GM18858 (cell line): ENCODE results near the gene SLC35F4.

Experiments used
- ATAC-seq: cut with Tn5 transposase; IDR thresholded peaks from one replicate; pipeline ENCODE4 v1.9.1; 2021; ENCODE audit not compliant: unreplicated experiment

SLC35F4 gene

DNA sequence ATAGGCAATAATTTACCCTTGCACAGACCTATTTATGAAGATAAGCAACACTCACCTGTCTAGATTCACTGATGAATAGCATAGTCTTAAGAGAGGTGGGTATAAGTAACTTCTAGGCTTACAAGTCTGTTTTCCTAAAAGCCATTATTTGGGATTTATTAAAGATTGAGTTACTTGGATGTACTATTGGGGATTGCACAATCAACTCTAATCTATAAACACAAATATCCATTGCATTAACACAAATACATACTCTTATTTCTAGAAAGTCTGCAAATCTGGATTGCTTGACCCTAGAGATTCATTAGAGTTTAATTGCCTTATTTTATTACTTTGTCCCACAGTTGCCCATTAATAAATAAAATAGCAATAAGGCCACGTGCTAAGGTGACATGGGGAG is 224.1 kb downstream of the SLC35F4 start:
- no peak for ATAC-seq

DNA sequence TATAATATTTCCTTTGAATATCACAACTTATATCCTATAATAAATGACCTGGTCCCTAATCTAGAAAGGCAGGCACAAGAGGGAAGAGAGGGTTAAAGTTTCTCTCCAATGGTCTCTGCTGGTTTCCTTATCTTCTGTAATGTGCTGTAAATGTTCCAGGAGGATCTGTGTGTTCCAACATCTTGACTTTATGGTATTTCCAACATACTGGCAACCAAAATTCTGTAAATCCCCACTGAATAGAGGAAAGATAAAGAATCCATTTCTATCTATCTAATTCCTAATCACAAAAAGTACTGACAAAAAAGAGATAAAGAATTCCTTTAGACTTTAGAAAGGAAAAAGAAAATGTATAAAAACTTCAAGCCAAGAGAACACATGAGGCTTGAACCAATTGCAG is 225.9 kb downstream of the SLC35F4 start:
- no peak for ATAC-seq

DNA sequence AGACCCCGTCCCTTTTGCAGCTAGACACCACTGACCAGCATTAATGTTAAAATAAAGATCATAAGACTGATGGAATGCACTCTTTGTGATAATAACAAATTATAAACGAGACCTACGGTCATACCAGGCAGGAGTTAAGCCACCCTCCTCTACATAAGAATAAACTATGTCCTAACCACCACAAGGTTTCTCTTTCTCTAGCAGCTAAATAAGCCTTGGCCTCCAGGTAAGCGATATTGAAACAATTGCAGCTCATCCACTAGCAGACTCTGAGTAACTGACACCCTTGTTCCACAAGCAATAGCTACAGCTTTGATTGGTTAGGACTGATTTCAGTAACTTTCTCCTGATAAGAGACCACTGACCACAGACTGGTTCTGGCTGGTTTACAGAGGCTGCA is 228.0 kb downstream of the SLC35F4 start:
- ATAC-seq = no peak

DNA sequence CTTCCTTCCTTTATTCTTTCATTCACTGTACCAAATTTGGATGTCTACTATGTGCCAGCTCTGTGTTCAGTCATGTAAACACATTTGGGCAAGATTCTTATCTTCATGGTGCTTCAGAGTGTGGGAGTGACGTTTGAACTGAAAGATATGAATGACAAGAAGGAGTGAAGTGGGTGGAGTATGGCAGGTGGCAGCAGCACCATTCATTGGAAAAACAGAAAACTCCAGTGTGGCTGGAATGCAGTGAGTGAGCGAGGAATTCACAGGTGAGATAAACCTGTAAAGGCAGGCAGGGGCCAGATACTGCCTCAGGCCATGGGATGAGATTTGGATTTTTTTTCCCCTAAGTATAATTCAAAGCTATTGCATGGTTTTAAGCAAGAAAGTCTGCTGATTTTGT is 231.6 kb downstream of the SLC35F4 start:
- no peak for ATAC-seq

DNA sequence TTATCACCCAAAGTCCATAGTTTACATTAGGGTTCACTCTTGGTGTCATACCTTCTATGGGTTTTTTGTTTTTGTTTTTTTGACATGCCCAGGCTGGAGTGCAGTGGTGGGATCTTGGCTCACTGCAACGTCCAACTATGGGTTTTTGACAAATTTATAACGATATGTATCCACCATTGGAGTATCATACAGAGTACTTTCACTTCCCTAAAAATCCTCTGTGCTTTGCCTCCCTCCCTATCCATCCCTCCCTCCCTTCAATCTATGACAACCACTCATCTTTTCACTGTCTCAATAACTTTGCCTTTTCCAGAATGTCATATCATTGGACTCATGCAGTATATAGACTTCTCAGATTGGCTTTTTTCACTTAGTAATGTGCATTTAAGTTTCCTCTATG is 233.2 kb downstream of the SLC35F4 start:
- ATAC-seq = no peak

DNA sequence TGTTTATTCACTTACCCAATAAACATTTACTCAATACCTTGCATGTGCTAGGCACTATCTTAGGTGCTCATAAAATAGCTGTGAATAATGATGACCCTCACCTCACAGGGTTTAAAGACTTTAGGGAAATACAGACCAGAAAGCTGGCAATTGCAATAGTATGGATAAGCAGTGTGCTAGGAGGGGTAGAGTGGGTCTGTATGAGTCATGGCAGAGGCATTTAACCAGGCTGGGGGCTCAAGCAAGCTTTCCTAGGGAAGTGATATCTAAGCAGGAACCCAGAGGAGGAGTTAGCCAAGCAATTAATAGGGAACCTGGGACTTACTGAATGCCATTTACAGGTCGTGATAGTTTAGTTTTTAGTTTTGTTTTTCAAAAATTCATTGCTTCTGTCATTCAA is 248.4 kb downstream of the SLC35F4 start:
- no peak for ATAC-seq

DNA sequence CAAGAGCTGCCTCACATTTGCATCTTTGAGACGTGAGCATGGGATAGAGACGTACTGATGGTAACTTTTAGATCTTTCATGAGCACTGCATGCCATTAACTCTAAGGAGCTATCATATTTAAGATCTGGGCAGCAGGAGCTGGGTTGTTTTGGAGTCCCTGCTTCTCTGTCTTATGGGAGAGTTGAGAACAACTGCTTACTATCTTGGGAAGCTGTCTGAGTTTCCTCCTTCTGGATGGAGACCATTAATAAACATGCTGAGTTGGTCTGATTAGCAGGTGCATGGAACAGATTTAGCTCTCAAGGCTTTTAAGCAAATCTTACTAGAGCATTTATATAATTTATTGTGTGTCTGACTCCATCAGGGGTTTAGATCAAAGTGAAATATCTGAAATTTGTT is 252.9 kb downstream of the SLC35F4 start:
- ATAC-seq = no peak

DNA sequence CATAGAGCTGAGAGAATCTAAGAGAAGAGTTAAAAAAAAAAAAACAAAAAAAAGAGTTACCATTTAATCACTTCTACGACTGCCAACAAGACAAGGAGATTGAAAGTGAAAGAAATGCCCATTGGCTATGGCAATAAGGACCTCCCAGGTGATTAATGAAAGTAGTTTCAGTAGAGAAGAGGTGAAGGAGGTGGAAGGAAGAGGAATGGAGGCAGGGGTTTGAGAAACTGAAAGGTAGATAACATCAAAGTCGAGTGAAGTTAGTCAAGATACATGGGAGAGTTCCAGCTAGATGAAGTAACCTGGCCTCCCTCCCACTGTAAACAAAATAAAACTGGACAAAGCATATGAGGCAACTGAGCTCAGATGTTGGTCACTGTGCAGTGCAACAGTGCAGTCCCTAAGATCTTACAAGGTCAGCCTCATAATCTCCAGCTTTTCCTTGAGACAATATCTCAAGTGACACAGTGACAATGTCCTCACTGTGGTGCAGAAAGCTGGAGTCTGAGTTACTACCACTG is 254.3 kb downstream of the SLC35F4 start:
- no peak for ATAC-seq

DNA sequence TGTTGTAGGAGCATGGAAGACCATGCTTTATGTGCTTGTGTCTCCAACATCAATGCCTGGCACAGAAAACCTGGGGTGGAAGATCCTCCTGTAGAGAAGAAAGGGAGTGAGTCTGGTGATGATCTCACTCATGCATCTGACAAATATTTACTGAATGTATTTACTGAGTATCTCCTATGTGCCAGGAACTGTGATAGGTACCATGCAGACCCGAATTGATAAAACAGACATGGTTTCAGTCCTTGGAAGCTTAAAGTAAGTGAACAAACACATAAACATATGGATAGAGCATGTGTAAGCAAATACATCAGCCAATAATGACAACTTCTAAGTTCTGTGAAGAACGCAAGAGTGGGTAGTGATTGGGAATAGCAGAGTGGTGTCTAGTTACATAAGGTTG is 255.3 kb downstream of the SLC35F4 start:
- ATAC-seq = no peak

DNA sequence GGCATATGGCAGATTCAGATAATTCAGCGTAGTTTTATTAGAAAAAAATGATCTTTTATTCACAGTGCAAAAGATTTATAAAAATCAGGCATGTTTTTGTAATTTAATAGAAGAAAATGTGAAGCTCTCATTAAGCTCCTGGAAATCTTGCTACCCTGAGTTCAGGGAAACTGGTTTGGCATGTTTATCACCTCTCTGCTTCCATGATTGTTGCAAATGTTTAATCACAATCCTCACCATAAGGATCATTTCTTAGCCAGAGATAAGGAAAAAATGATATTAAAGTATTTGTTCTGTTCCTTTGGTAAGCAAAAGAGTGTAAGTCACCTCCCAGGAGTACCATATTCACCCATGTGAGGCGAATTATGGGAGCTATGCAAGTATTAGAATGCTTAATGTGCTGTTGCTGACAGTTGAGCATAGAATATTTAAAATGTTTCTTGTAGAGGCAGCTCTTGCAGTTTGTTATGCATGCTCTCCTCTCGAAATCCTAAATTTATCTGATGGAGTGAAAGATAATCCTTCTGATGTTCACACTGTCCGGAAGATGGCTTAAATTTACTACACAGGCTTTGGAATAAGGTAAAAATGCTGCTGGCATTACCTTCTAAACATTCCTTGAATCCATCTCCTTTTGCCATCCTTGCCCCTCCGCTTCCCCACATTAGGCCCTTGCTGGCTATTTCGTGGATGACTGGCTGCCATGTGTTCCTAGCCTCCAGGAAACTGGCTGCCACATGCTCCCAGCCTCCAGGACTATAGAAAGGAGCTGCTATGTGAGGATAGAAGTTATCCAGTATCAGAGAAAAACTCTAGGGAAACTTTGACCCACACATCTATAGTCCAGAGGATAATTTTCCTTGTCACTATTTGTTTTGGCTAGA is 256.5 kb downstream of the SLC35F4 start:
- ATAC-seq = no peak

DNA sequence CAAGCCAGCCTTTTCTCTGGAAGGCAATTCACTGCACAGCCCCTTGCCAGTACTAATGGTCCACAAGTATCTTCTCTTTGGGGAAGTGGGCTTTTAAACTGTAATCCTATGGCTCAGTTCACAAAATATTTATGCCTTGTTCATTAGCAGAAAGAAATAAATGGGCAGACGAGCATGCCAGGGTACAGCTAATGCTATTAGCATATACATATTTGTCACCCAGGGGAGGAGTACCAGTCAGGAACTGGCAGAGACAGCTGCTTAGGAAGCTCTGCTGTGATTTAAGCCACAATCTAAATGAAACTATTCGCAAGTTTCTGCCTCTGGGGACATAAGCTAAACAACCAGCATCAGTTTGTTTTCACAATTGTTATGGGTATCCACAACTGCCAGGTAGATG is 258.8 kb downstream of the SLC35F4 start:
- ATAC-seq = no peak

DNA sequence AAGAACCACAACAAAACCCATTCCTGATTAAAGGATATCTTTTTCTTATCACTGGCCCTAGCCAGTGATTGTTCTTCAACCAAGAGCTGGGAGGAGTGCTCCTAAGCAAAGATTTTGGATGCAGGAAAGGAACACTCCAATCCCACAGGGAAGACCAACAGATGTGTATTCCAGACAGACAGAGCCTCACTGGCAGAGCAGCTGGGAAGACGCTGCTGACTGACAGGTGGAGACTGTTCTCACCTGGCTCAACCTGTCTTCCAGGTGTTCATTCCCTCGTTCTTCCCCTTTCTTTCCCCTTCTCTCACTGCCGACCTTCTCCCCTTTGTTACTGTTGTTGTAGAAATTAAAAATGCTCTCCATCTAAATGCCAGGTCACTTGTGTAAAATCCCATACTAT is 282.5 kb downstream of the SLC35F4 start:
- no peak for ATAC-seq

DNA sequence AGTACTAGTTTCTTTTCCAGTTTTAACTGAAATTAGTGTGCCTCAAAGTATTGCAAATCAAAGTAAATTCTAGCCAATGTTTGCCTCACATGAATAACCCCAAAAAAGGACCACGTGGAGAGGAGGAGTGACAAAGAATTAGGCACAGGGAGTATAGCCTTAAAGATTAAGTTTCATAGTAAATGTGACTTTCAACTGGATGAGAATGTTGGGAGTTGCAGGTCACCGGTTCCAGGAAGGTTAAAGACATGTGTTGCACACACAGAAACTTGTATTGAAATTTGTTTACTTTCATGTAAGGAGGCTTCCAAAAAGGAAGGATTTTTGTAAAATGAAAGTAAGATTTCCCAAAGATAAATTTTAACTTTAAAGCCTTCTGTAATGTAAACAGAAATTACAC is 283.1 kb downstream of the SLC35F4 start:
- ATAC-seq = no peak

DNA sequence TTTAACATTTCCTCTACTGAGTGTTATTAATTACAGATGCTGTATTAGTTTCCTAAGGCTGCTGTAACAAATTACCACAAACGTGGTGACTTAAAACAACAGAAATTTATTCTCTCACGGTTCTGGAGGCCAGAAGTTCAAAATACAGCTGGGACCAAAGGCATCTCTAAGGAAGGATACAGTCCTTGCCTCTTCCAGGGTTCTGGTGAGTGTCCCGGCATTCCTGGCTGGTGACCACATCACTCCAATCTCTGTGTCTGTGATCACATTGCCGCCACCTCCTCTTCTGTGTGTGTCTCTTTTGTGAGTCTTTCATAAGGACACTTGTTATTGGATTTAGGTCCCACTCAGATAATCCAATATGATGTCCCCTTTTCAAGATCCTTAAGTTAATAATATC is 287.1 kb downstream of the SLC35F4 start:
- no peak for ATAC-seq

DNA sequence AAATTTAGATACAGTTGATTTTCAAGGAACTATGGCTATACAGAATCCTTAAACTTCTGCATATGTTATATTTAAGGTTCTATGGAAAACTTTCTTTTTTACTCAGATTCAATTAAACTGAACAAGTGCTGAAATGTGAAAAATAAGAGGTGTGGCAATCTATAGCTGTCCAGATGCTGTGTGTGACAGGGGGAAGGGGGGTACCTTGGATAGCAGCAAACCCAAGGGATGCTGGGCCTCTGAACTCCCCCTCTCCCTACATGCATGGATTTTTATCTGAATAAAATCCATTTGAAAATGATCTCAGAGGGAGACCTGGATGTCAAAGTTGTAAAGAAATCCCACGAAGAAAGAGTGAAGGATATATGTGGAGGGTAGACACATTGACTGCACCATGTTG is 289.4 kb downstream of the SLC35F4 start:
- no peak for ATAC-seq

DNA sequence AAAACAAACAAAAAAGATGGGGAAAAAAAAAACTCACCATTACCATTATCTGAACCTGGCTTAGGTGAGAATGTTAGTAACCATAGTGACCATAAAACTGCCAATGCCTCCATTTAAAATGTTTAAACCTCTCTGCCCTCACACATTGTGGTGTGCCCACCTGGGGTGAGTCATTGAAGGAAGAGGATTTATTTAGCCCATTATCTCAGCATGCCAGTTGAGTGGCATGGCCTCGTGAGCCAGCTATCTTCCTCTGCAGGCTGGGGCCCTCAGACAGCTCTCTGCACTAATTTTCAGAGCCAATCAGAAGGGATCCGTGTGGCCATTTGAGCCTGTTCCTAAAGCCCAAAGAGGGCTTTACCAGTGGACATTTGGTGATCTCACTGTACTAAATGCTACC is 290.4 kb downstream of the SLC35F4 start:
- no peak for ATAC-seq

DNA sequence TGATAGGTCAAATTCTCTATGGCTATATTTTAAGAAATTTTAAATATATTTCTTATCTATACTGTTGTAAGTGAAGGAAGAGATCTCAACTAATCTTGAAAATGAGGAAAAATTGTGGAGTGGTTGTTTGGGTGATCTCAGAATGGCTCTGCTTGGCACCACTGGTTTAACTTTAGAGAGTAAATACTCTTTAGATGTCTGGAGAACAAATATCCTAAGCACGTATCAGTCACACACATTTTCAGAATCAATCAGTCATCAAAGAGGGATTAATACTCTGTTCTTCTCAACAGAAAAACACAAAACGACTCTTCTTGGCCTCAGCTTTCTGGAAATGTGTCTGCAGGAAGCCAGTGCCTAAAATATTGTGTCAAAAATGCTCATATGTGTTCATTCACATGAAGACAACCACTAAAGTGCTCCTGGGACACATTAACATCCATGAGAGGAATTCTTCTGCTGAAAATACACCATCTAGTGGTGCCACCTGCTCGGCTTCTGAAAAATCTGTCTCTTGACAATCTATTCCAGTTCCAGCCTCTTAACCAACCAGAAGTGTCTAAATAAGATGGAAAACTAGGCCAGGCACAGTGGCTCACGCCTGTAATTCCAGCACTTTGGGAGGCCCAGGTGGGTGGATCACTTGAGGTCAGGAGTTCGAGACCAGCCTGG is 291.1 kb downstream of the SLC35F4 start:
- no peak for ATAC-seq

DNA sequence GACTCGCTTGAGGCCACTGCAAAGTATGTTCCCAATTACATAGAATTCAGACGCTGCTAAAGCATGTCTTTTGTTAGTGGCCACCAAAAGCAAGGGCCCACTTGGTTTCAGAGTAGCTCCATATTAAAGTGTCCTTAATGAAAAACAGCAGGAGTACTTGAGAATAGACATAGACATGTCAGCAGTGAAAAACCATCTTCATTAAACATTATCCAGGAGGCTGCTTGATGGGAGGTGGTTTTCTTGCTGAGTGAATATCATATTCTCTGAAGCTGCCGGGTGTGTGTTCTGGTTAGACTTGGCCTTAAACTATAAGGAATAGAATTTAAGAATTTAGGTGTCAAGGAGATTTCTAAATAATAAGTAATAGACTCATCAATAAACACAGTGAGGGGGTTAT is 292.7 kb downstream of the SLC35F4 start:
- ATAC-seq = no peak

DNA sequence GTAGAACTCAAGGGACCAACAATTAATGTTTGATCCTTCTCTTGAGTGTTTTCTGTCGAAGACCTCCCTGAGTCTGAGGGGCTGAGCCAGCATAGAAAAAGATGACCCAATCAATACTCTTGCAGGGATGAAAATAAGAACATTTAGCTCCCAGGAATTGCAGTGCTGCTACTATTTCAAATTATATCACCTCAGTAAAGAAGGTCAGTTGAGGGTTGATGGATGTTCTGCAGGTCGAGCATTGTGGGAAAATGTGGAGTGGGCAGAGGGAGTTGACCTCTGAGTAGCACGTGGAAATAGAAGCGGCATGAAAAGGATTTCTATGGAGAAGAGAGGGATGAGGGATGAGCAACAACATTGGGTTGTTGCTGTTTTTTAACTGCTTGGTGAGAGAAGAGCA is 297.3 kb downstream of the SLC35F4 start:
- ATAC-seq = no peak

DNA sequence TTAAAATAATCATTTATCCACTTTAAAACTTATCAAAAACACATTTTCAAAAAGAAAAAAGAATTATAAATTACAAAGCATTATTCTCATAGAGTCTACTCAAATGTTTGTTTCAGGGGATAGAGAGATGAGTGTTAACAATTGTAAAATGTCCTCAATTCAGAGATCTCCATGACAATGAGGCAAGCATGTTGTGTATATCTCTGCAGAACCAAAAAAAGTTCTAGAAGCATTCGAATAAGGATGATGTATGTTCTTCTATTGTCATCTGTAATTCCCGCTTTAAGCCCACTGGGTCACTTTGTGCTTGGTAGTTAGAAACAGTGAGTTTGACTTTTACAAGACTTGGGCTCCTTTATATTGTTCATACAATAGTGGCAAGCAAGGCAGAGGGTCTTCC is 298.7 kb downstream of the SLC35F4 start:
- ATAC-seq = no peak

DNA sequence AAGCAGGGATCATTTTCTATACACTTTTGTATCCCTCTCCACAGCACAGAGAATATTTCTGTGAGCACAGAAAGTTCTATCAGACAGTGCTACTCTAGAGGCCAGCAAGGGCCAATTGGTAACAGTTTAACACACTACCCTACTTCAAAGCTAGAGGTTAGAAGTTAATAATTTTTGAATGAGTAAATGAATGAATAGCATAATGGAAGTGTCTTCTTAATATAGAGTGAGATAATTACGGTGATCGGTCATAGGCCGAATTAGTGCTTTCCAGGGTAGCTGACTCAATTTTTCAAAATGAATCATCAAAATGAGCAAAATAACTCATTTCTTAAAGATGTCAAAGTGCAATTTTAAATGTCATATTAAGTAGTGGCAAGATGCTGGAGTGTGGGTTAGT is 305.2 kb downstream of the SLC35F4 start:
- ATAC-seq = peak; percentile 69

DNA sequence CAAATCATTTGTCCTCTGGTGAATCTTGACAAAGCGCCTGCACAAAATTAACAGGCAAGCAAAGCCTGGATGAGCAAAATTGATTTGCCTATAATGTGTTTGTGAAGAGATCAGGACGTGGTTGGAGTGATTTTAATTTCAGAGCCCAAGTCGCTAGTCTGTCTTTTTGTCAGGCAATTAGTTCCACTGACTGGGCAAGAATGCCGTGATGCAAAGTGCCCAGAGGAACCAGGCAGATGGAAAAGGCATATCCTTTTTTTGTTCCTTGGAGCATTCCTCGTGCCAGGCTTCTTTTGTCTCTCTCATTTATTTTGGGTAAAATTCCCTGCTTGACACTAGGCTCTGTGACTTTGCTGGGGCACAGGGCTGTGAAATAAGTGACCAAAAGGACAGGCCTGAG is 306.3 kb downstream of the SLC35F4 start:
- ATAC-seq = no peak
